GM18511 (cell line): ENCODE data around the gene HDAC3.

Experiments
- ATAC-seq: cut with Tn5 transposase; IDR thresholded peaks from one replicate; pipeline ENCODE4 v1.9.1; 2021; ENCODE audit warnings: mild to moderate bottlenecking, moderate library complexity; ENCODE audit not compliant: unreplicated experiment

The HDAC3 gene

GRCh38 chr5:141636413-141637122 lies at the start of gene HDAC3, which contains the start of gene RELL2:
Gene HDAC3 (minus strand): TSS chr5:141636849. CDS start chr5:141636790, 59 bp downstream.
Gene RELL2 (plus strand): TSS chr5:141636997. CDS start chr5:141638226, 1,229 bp downstream.
- ATAC-seq: peak; percentile 71

- ATAC-seq: no peak
Measured at GRCh38 chr5:141685591-141685990, 48.9 kb upstream of the HDAC3 start.

- no peak for ATAC-seq
Measured at GRCh38 chr5:141683596-141684141, 47.0 kb upstream of the HDAC3 start.

GRCh38 chr5:141681695-141682641 lies 45.3 kb upstream of the HDAC3 start, which contains the start of gene ARAP3:
Gene ARAP3 (minus strand): TSS chr5:141682230. CDS start chr5:141680486, 1,744 bp downstream.
- ATAC-seq: peak; percentile 57

- no peak for ATAC-seq
Measured at GRCh38 chr5:141681295-141681694, 44.6 kb upstream of the HDAC3 start.

GRCh38 chr5:141680751-141681201 lies 44.1 kb upstream of the HDAC3 start:
- no peak for ATAC-seq

- no peak for ATAC-seq
Measured at GRCh38 chr5:141680178-141680577, 43.5 kb upstream of the HDAC3 start.

GRCh38 chr5:141677415-141677814 lies 40.8 kb upstream of the HDAC3 start:
- ATAC-seq: no peak

- ATAC-seq: no peak
Measured at GRCh38 chr5:141675672-141676071, 39.0 kb upstream of the HDAC3 start.

GRCh38 chr5:141674747-141675146 lies 38.1 kb upstream of the HDAC3 start:
- ATAC-seq: no peak

GRCh38 chr5:141672841-141673813 lies 36.5 kb upstream of the HDAC3 start:
- no peak for ATAC-seq

- ATAC-seq: no peak
Measured at GRCh38 chr5:141672071-141672840, 35.6 kb upstream of the HDAC3 start.

- no peak for ATAC-seq
Measured at GRCh38 chr5:141669520-141669919, 32.9 kb upstream of the HDAC3 start.

- no peak for ATAC-seq
Measured at GRCh38 chr5:141668601-141669265, 32.1 kb upstream of the HDAC3 start.

- no peak for ATAC-seq
Measured at GRCh38 chr5:141665995-141666940, 29.6 kb upstream of the HDAC3 start.

- peak; percentile 98 for ATAC-seq
Measured at GRCh38 chr5:141664733-141665461, 28.2 kb upstream of the HDAC3 start.

- ATAC-seq: no peak
Measured at GRCh38 chr5:141663506-141663905, 26.9 kb upstream of the HDAC3 start.
